ENCODE measurements around the gene CCSAP.

GRCh38 chr1:229285440-229285839 lies 57.4 kb downstream of the CCSAP start:
- TF ChIP-seq CTCF (IDR thresholded peaks at IDR 0.05) (no peak), POLR2A (IDR thresholded peaks at IDR 0.05) (no peak)

All from adrenal gland (tissue), 5 donors.